HEK293 (cell line): Measurements from ENCODE around the gene LDHAL6B.
A peak's percentile ranks its signal among the peaks of the same experiment; 100 is the strongest.

Source experiments
- CTCF ChIA-PET: fragments of 350-600 bp; formaldehyde crosslinking; extraction: SDS; loops from one replicate; lab custom pipeline; 2021; ENCODE audit warnings: antibody characterized with exemption; lab: Yijun Ruan, JAX
- POLR2A ChIA-PET: fragments of 300-600 bp; formaldehyde crosslinking; extraction: SDS; loops from one replicate; lab custom pipeline; 2020; ENCODE audit warnings: antibody characterized with exemption, inconsistent platforms; lab: Yijun Ruan, JAX
- H3K27ac ChIP-seq: fragments of 200-500 bp; sonication (Bioruptor generic); 2 replicates; pipeline ENCODE4 v1.5.1; 2014; ENCODE audit warnings: low read depth, low read length, control low read depth, inconsistent platforms; ENCODE audit errors: extremely low read depth
- H3K36me3 ChIP-seq, 2 experiments: fragments of 200-500 bp in 1 of 2; sonication (Bioruptor generic) in 1 of 2; 1 replicate in 1 of 2; 2 replicates in 1 of 2; pipeline ENCODE4 v1.5.1; 2014 to 2017; ENCODE audit warnings: inconsistent platforms in 2 of 2, low read length in 2 of 2; ENCODE audit not compliant: control insufficient read depth in 2 of 2, insufficient read depth in 1 of 2
- H3K4me1 ChIP-seq: fragments of 200-500 bp; sonication (Bioruptor generic); 2 replicates; pipeline ENCODE4 v1.5.1; 2014; ENCODE audit warnings: mild to moderate bottlenecking, low read length, inconsistent platforms; ENCODE audit not compliant: control insufficient read depth, insufficient read depth
- H3K4me3 ChIP-seq: 2 replicates; pipeline ENCODE4 v1.5.1; 2011; ENCODE audit warnings: low read depth, mild to moderate bottlenecking, control low read depth, low read length, moderate library complexity
- H3K9me3 ChIP-seq: fragments of 200-500 bp; sonication (Bioruptor generic); 2 replicates; pipeline ENCODE4 v1.5.1; 2014; ENCODE audit warnings: low read depth, low read length, inconsistent platforms; ENCODE audit not compliant: control insufficient read depth, insufficient read depth
- GLI2 ChIP-seq: fragments of 450-650 bp; formaldehyde crosslinking; IDR thresholded peaks from 2 replicates; pipeline ENCODE4; 2017; ENCODE audit warnings: missing biosample characterization, missing genetic modification characterization, low read depth, borderline replicate concordance
- INSM2 ChIP-seq: fragments of 450-650 bp; formaldehyde crosslinking; IDR thresholded peaks from 2 replicates; pipeline ENCODE4 v1.5.1; 2016; ENCODE audit warnings: missing biosample characterization, missing genetic modification characterization
- SETDB1 ChIP-seq: IDR thresholded peaks from one replicate; pipeline ENCODE4 v1.6.1; 2017; ENCODE audit warnings: mild to moderate bottlenecking, low read length, moderate library complexity, mixed read lengths; ENCODE audit not compliant: insufficient read length
- WT1 ChIP-seq: fragments of 450-650 bp; formaldehyde crosslinking; IDR thresholded peaks from 2 replicates; pipeline ENCODE4 v1.5.1; 2016; ENCODE audit warnings: missing biosample characterization, missing genetic modification characterization
- ZBTB48 ChIP-seq: fragments of 450-650 bp; formaldehyde crosslinking; IDR thresholded peaks from 2 replicates; pipeline ENCODE4 v1.5.1; 2016; ENCODE audit warnings: missing biosample characterization, missing genetic modification characterization
- ZBTB8A ChIP-seq: fragments of 450-650 bp; formaldehyde crosslinking; IDR thresholded peaks from 2 replicates; pipeline ENCODE4 v1.5.1; 2016; ENCODE audit warnings: missing biosample characterization, missing genetic modification characterization
- ZIC2 ChIP-seq: fragments of 450-650 bp; formaldehyde crosslinking; IDR thresholded peaks from 2 replicates; pipeline ENCODE4 v1.5.1; 2016; ENCODE audit warnings: missing biosample characterization, missing genetic modification characterization
- ZNF132 ChIP-seq: fragments of 450-650 bp; formaldehyde crosslinking; IDR thresholded peaks from 2 replicates; pipeline ENCODE4 v1.5.1; 2017; ENCODE audit warnings: missing biosample characterization, missing genetic modification characterization, borderline replicate concordance
- ZNF155 ChIP-seq: fragments of 450-650 bp; formaldehyde crosslinking; IDR thresholded peaks from 2 replicates; pipeline ENCODE4 v1.5.1; 2016; ENCODE audit warnings: missing biosample characterization, missing genetic modification characterization
- ZNF202 ChIP-seq: fragments of 450-650 bp; formaldehyde crosslinking; IDR thresholded peaks from 2 replicates; pipeline ENCODE4 v1.5.1; 2016; ENCODE audit warnings: missing biosample characterization, missing genetic modification characterization, borderline replicate concordance
- ZNF324 ChIP-seq: fragments of 450-650 bp; formaldehyde crosslinking; IDR thresholded peaks from 2 replicates; pipeline ENCODE4 v1.5.1; 2016; ENCODE audit warnings: missing biosample characterization, missing genetic modification characterization
- ZNF37A ChIP-seq: fragments of 450-650 bp; IDR thresholded peaks from 2 replicates; pipeline ENCODE4 v1.5.1; 2018; ENCODE audit warnings: missing biosample characterization, missing genetic modification characterization
- ZNF433 ChIP-seq: fragments of 450-650 bp; formaldehyde crosslinking; IDR thresholded peaks from 2 replicates; pipeline ENCODE4 v1.5.1; 2016; ENCODE audit warnings: missing biosample characterization, missing genetic modification characterization, low read depth
- ZNF449 ChIP-seq: fragments of 450-650 bp; formaldehyde crosslinking; IDR thresholded peaks from 2 replicates; pipeline ENCODE4 v1.5.1; 2017; ENCODE audit warnings: missing biosample characterization, mild to moderate bottlenecking, missing genetic modification characterization, moderate library complexity
- ZNF48 ChIP-seq: fragments of 450-650 bp; formaldehyde crosslinking; IDR thresholded peaks from 2 replicates; pipeline ENCODE4 v1.5.1; 2016; ENCODE audit warnings: missing biosample characterization, missing genetic modification characterization
- ZNF521 ChIP-seq: fragments of 450-650 bp; formaldehyde crosslinking; IDR thresholded peaks from 2 replicates; pipeline ENCODE4 v1.5.1; 2017; ENCODE audit warnings: missing biosample characterization, mild to moderate bottlenecking, missing genetic modification characterization
- ZNF571 ChIP-seq: fragments of 450-650 bp; formaldehyde crosslinking; IDR thresholded peaks from 2 replicates; pipeline ENCODE4 v1.5.0; 2017; ENCODE audit warnings: missing biosample characterization, missing genetic modification characterization
- ZNF747 ChIP-seq: fragments of 450-650 bp; formaldehyde crosslinking; IDR thresholded peaks from 2 replicates; pipeline ENCODE4 v1.5.1; 2016; ENCODE audit warnings: missing biosample characterization, missing genetic modification characterization
- ZNF843 ChIP-seq: fragments of 450-650 bp; formaldehyde crosslinking; IDR thresholded peaks from 2 replicates; pipeline ENCODE4 v1.5.1; 2016; ENCODE audit warnings: missing biosample characterization, missing genetic modification characterization
- TF ChIP-seq, protein P1 (sequence below): fragments of 450-650 bp; formaldehyde crosslinking; IDR thresholded peaks from 2 replicates; pipeline ENCODE4 v1.5.1; 2017; ENCODE audit warnings: missing biosample characterization, missing genetic modification characterization

Gene LDHAL6B

DNA sequence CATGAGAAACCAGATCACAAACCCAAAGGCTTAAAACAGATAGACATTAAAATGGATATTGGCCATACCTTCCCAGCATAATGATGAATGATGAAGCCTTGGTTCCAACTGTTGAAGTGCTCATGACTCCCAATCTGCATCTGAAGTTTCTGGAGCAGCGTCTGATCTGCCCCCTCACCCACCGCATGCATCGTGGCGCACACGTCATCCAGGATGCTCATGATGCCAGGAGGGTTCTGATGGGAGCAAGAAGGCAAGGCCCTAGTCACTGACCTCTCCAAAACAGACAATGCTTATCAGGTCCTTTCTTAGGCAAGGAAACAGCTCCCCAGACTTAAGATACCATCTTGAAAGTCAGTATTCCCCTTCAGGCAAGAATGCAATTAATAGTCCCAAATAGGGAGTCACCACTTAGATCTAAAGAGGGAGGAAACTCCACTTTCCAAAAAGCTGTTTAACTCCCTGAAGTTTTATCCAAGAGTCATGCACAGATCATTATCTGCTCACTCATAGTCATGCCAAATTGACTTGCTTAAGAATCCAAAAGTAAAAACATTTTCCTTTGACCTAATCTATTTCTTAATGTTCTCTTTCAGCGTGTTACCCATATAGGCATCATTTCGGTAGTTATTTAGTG is 2.1 kb downstream of the LDHAL6B start:
- TF ChIP-seq WT1 (tag by site-specific recombination) = peak; percentile 53
- TF ChIP-seq SETDB1 = no peak
- no peak for TF ChIP-seq ZNF747 (tag by site-specific recombination)
- TF ChIP-seq ZBTB8A = no peak
- no peak for TF ChIP-seq ZNF571 (tag by site-specific recombination)
- TF ChIP-seq ZBTB48 (tag by site-specific recombination) = no peak
- no peak for TF ChIP-seq ZNF521 (tag by site-specific recombination)
- TF ChIP-seq ZNF843 = no peak
- no peaks in the 10 kb centered on the region for H3K9me3 ChIP-seq
- ChIA-PET POLR2A (no interaction called here), CTCF (no interaction called here)
- no peak overlapping the region for H3K27ac ChIP-seq
- H3K4me3 ChIP-seq = no peak overlapping the region
- no peaks in the 10 kb centered on the region for H3K4me1 ChIP-seq
- peaks cover 0 to 27% of the 10 kb centered on the region in 2 experiments; a peak in 2 of 3 replicates for H3K36me3 ChIP-seq

GRCh38 chr15:59210186-59210585 is 3.5 kb downstream of the LDHAL6B start:
- CTCF ChIA-PET = no interaction called here
- no peak for TF ChIP-seq ZNF48 (tag by site-specific recombination)
- no peak for TF ChIP-seq INSM2 (tag by site-specific recombination)
- TF ChIP-seq, protein P1, sequence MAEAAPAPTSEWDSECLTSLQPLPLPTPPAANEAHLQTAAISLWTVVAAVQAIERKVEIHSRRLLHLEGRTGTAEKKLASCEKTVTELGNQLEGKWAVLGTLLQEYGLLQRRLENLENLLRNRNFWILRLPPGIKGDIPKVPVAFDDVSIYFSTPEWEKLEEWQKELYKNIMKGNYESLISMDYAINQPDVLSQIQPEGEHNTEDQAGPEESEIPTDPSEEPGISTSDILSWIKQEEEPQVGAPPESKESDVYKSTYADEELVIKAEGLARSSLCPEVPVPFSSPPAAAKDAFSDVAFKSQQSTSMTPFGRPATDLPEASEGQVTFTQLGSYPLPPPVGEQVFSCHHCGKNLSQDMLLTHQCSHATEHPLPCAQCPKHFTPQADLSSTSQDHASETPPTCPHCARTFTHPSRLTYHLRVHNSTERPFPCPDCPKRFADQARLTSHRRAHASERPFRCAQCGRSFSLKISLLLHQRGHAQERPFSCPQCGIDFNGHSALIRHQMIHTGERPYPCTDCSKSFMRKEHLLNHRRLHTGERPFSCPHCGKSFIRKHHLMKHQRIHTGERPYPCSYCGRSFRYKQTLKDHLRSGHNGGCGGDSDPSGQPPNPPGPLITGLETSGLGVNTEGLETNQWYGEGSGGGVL = no peak
- no peak for TF ChIP-seq ZNF132 (tag by site-specific recombination)
- no peak for TF ChIP-seq ZIC2 (tag by site-specific recombination)
- TF ChIP-seq ZNF202 (tag by site-specific recombination) = no peak
- no peaks in the 10 kb centered on the region for H3K4me1 ChIP-seq
- POLR2A ChIA-PET = no interaction called here
- peaks cover 0 to 20% of the 10 kb centered on the region in 2 experiments; a peak in 2 of 3 replicates for H3K36me3 ChIP-seq
- no peaks in the 10 kb centered on the region for H3K9me3 ChIP-seq
- H3K4me3 ChIP-seq = no peak overlapping the region
- no peak overlapping the region for H3K27ac ChIP-seq

DNA sequence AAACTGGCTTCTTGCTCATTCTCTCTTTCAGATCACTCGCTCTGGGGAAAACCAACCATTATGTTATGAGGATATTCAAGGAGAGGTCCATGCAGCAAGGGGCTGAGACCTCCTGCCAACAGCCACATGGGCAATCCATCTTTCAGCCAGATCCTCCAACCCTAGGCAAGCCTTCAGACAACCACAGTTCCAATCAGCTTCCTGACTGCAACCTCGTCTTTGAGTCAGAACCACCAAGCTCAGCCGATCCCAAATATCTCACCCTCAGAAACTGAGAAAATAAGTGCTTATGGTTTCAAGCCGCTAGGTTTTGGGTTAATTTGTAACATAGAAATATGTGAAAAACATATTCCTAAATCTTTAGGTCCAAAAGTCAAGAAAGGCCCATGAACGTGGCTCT is 10.3 kb downstream of the LDHAL6B start:
- CTCF ChIA-PET = no interaction called here
- POLR2A ChIA-PET = no interaction called here
- no peak for TF ChIP-seq ZNF449 (tag by site-specific recombination)
- TF ChIP-seq ZNF433 (tag by site-specific recombination) = no peak
- no peak for TF ChIP-seq ZNF324 (tag by site-specific recombination)
- TF ChIP-seq GLI2 = no peak
- TF ChIP-seq ZNF155 (tag by site-specific recombination) = no peak
- TF ChIP-seq ZNF37A (tag by site-specific recombination) = no peak
- H3K36me3 ChIP-seq = peaks cover 0 to 6% of the 10 kb centered on the region in 2 experiments; a peak in 2 of 3 replicates
- no peaks in the 10 kb centered on the region for H3K4me1 ChIP-seq
- no peak overlapping the region for H3K27ac ChIP-seq
- no peak overlapping the region for H3K4me3 ChIP-seq
- no peaks in the 10 kb centered on the region for H3K9me3 ChIP-seq
